H9 (cell line): Measurements from ENCODE around the gene SLC29A2. TPM values are rescaled to one million over a fixed set of nuclear protein-coding genes. Genes with fewer than 3 reads are reported as not detected.

Experiments used
- DNase-seq: peaks from one replicate; pipeline ENCODE4 v3.0.0-alpha.2; 2017
- H2AFZ ChIP-seq: one replicate; pipeline ENCODE4 v1.6.1; 2013; ENCODE audit warnings: mild to moderate bottlenecking, low read length, control low read depth, moderate library complexity
- H2AK5ac ChIP-seq: 2 replicates; pipeline ENCODE4 v1.6.1; 2013; ENCODE audit warnings: low read length, control low read depth, mixed read lengths; ENCODE audit not compliant: insufficient read length
- H2BK120ac ChIP-seq: one replicate; pipeline ENCODE4 v1.6.1; 2013; ENCODE audit warnings: low read depth, mild to moderate bottlenecking, low read length, control low read depth, inconsistent platforms; ENCODE audit not compliant: poor library complexity, severe bottlenecking
- H2BK12ac ChIP-seq: 2 replicates; pipeline ENCODE4 v1.6.1; 2013; ENCODE audit warnings: low read length, control low read depth, mixed read lengths, low read depth; ENCODE audit not compliant: insufficient read length
- H2BK15ac ChIP-seq: 2 replicates; pipeline ENCODE4 v1.6.1; 2013; ENCODE audit warnings: low read depth, low read length, control low read depth
- H2BK20ac ChIP-seq: one replicate; pipeline ENCODE4 v1.6.1; 2013; ENCODE audit warnings: low read depth, mild to moderate bottlenecking, low read length, control low read depth, inconsistent platforms; ENCODE audit not compliant: poor library complexity, severe bottlenecking
- H2BK5ac ChIP-seq: 2 replicates; pipeline ENCODE4 v1.6.1; 2013; ENCODE audit warnings: low read length, control low read depth, mixed read lengths; ENCODE audit not compliant: insufficient read length
- H3K14ac ChIP-seq: 2 replicates; pipeline ENCODE4 v1.6.1; 2013; ENCODE audit warnings: low read length, control low read depth; ENCODE audit not compliant: insufficient read depth
- H3K18ac ChIP-seq: 2 replicates; pipeline ENCODE4 v1.6.1; 2013; ENCODE audit warnings: low read depth, mild to moderate bottlenecking, mixed read lengths, low read length, control low read depth; ENCODE audit not compliant: insufficient read length
- H3K23ac ChIP-seq: 2 replicates; pipeline ENCODE4 v1.6.1; 2013; ENCODE audit warnings: low read length, control low read depth, mixed read lengths, low read depth; ENCODE audit not compliant: insufficient read length
- H3K23me2 ChIP-seq: 2 replicates; pipeline ENCODE4 v1.6.1; 2013; ENCODE audit warnings: low read depth, mild to moderate bottlenecking, mixed read lengths, low read length, control low read depth; ENCODE audit not compliant: insufficient read length, poor library complexity, severe bottlenecking
- H3K27ac ChIP-seq: 2 replicates; pipeline ENCODE4 v1.5.1; 2013; ENCODE audit warnings: low read length, control low read depth, mixed read lengths, low read depth; ENCODE audit not compliant: insufficient read length
- H3K27me3 ChIP-seq: 2 replicates; pipeline ENCODE4 v1.6.1; 2013; ENCODE audit warnings: low read length, control low read depth, inconsistent platforms; ENCODE audit not compliant: insufficient read depth
- H3K4ac ChIP-seq: 2 replicates; pipeline ENCODE4 v1.6.1; 2013; ENCODE audit warnings: low read depth, mild to moderate bottlenecking, control low read depth, inconsistent platforms, low read length, moderate library complexity
- H3K4me1 ChIP-seq: 2 replicates; pipeline ENCODE4 v1.6.1; 2013; ENCODE audit warnings: low read length, control low read depth, inconsistent platforms; ENCODE audit not compliant: insufficient read depth
- H3K4me2 ChIP-seq: 2 replicates; pipeline ENCODE4 v1.6.1; 2013; ENCODE audit warnings: low read length, control low read depth, mixed read lengths; ENCODE audit not compliant: insufficient read length, insufficient read depth
- H3K56ac ChIP-seq: 2 replicates; pipeline ENCODE4 v1.6.1; 2013; ENCODE audit warnings: low read depth, mild to moderate bottlenecking, mixed read lengths, low read length, control low read depth; ENCODE audit not compliant: insufficient read length
- H3K79me1 ChIP-seq: 2 replicates; pipeline ENCODE4 v1.6.1; 2013; ENCODE audit warnings: low read depth, mild to moderate bottlenecking, moderate library complexity, low read length, control low read depth, inconsistent platforms; ENCODE audit not compliant: insufficient read depth, poor library complexity, severe bottlenecking
- H3K79me2 ChIP-seq: 2 replicates; pipeline ENCODE4 v1.6.1; 2013; ENCODE audit warnings: low read length, control low read depth, inconsistent platforms; ENCODE audit not compliant: insufficient read depth
- H3K9ac ChIP-seq: 2 replicates; pipeline ENCODE4 v1.6.1; 2013; ENCODE audit warnings: low read length, control low read depth, mixed read lengths; ENCODE audit not compliant: insufficient read length; ENCODE audit errors: extremely low read depth
- H3K9me3 ChIP-seq: one replicate; pipeline ENCODE4 v1.6.1; 2013; ENCODE audit warnings: low read depth, low read length, inconsistent platforms; ENCODE audit not compliant: control insufficient read depth
- H3T11ph ChIP-seq: one replicate; pipeline ENCODE4 v1.6.1; 2013; ENCODE audit warnings: mild to moderate bottlenecking, low read length, control low read depth, inconsistent platforms
- H4K20me1 ChIP-seq: one replicate; pipeline ENCODE4 v1.6.1; 2013; ENCODE audit not compliant: control insufficient read depth, insufficient read length, insufficient read depth
- H4K5ac ChIP-seq: 2 replicates; pipeline ENCODE4 v1.6.1; 2013; ENCODE audit warnings: low read depth, mild to moderate bottlenecking, mixed read lengths, low read length, control low read depth; ENCODE audit not compliant: insufficient read length
- H4K8ac ChIP-seq: replicated peaks from 2 replicates; pipeline ENCODE4 v1.6.1; 2013; ENCODE audit warnings: low read length, control low read depth, mixed read lengths, low read depth; ENCODE audit not compliant: insufficient read length
- H4K91ac ChIP-seq: 2 replicates; pipeline ENCODE4 v1.6.1; 2013; ENCODE audit warnings: low read depth, mild to moderate bottlenecking, moderate library complexity, mixed read lengths, low read length, control low read depth; ENCODE audit not compliant: insufficient read length
- H3K27ac Mint-ChIP-seq, 3 experiments: 2 replicates in 2 of 3; 3 replicates in 1 of 3; pipeline ENCODE4 v1.8.0; 2020 to 2021; ENCODE audit warnings: mixed read lengths in 3 of 3, mild to moderate bottlenecking in 1 of 3, moderate library complexity in 1 of 3
- H3K27me3 Mint-ChIP-seq: 2 replicates; pipeline ENCODE4 v1.8.0; 2021; ENCODE audit warnings: low read depth, mild to moderate bottlenecking, moderate library complexity, mixed read lengths
- H3K36me3 Mint-ChIP-seq, 3 experiments: 2 replicates in 2 of 3; 3 replicates in 1 of 3; pipeline ENCODE4 v1.8.0; 2020 to 2021; ENCODE audit warnings: low read depth in 3 of 3, mixed read lengths in 3 of 3; ENCODE audit not compliant: insufficient read depth in 1 of 3
- H3K4me1 Mint-ChIP-seq, 2 experiments: 2 replicates each; pipeline ENCODE4 v1.8.0; 2020; ENCODE audit warnings: mixed read lengths in 2 of 2
- H3K4me3 Mint-ChIP-seq, 2 experiments: 2 replicates in 1 of 2; 3 replicates in 1 of 2; pipeline ENCODE4 v1.8.0; 2020 to 2021; ENCODE audit warnings: mild to moderate bottlenecking in 2 of 2, mixed read lengths in 2 of 2, moderate library complexity in 1 of 2
- H3K9me3 Mint-ChIP-seq, 2 experiments: 2 replicates in 1 of 2; 3 replicates in 1 of 2; pipeline ENCODE4 v1.8.0; 2020; ENCODE audit warnings: mild to moderate bottlenecking in 2 of 2, mixed read lengths in 2 of 2, moderate library complexity in 1 of 2
- CTCF ChIP-seq: fragments of 200-600 bp; sonication (generic); conservative IDR thresholded peaks from 3 replicates; pipeline ENCODE4 v1.8.0; 2021; ENCODE audit warnings: antibody characterized with exemption, mild to moderate bottlenecking
- WGBS: extraction: QIAGEN DNeasy Blood & Tissue Kit; methylation state at CpG from one replicate; pipeline ENCODE4 v1.1.7; 2013; ENCODE audit warnings: missing lambda C conversion rate, low lambda C conversion rate, mixed read lengths; ENCODE audit not compliant: insufficient read length; ENCODE audit errors: extremely low coverage; 5-methylcytosine and 5-hydroxymethylcytosine counted together
- total RNA-seq: library from RNA; stranded (reverse); gene quantifications from 2 replicates; pipeline ENCODE4 v1.2.1, GENCODE V29; 2021

Gene SLC29A2
- total RNA-seq, 1 experiment from 2014 or later: 29.8 TPM

- H4K91ac ChIP-seq: no peak overlapping the region
- H4K20me1 ChIP-seq: peaks cover 3% of the 10 kb centered on the region
- no peaks in the 10 kb centered on the region for H3K27me3 ChIP-seq
- no peak overlapping the region for H3K14ac ChIP-seq
- peaks cover 12 to 35% (median 27%) of the 10 kb centered on the region in 3 experiments; a peak in 6 of 7 replicates for H3K36me3 Mint-ChIP-seq
- WGBS: no CpG with 5 or more reads among the region's 21 CpGs
- H3K9me3 ChIP-seq: no peaks in the 10 kb centered on the region
- no peak overlapping the region for H3K18ac ChIP-seq
- no peak for DNase-seq
- H3K4me1 Mint-ChIP-seq: peaks cover 30 to 34% of the 10 kb centered on the region in 2 experiments
- H4K8ac ChIP-seq: no peak overlapping the region
- no peak overlapping the region for H3K4ac ChIP-seq
- no peak overlapping the region for H2BK15ac ChIP-seq
- no peak overlapping the region for H3K27ac ChIP-seq
- no peak overlapping the region for H2AK5ac ChIP-seq
- H2BK5ac ChIP-seq: no peak overlapping the region
- no peak overlapping the region for H2BK20ac ChIP-seq
- peak overlapping the region in 1 of 3 experiments; percentile 79; a peak in 1 of 7 replicates for H3K27ac Mint-ChIP-seq
- no peak overlapping the region for H2AFZ ChIP-seq
- no peaks in the 10 kb centered on the region for H3K79me1 ChIP-seq
- no peak overlapping the region; a peak in 1 of 5 replicates for H3K4me3 Mint-ChIP-seq
- no peak overlapping the region for H3K4me2 ChIP-seq
- TF ChIP-seq CTCF: no peak
- H2BK120ac ChIP-seq: no peak overlapping the region
- H3K9ac ChIP-seq: no peak overlapping the region
- no peak overlapping the region for H4K5ac ChIP-seq
- H3K4me1 ChIP-seq: no peaks in the 10 kb centered on the region
- H3K23ac ChIP-seq: no peak overlapping the region
- H3K56ac ChIP-seq: no peak overlapping the region
- no peak overlapping the region for H3T11ph ChIP-seq
- H3K79me2 ChIP-seq: peaks cover 2% of the 10 kb centered on the region; the same call in 1 of the 2 replicates
- H2BK12ac ChIP-seq: no peak overlapping the region
- H3K23me2 ChIP-seq: peaks cover 4% of the 10 kb centered on the region
- H3K27me3 Mint-ChIP-seq: peaks cover 2% of the 10 kb centered on the region; the same call in 1 of the 2 replicates
- no peaks in the 10 kb centered on the region for H3K9me3 Mint-ChIP-seq
Measured at GRCh38 chr11:66341502-66342126, 29.9 kb downstream of the SLC29A2 start.
